Transverse colon (tissue), 4 donors: ENCODE results near the gene FZD4.

ENCODE experiments used
- EP300 ChIP-seq: sonication (generic); formaldehyde crosslinking; IDR thresholded peaks from one replicate; pipeline ENCODE4 v1.6.1; 2017; ENCODE audit warnings: antibody characterized with exemption, low read depth
- POLR2A ChIP-seq: fragments of 450-650 bp; IDR thresholded peaks from one replicate; pipeline ENCODE4 v1.6.1; 2016; ENCODE audit warnings: antibody characterized with exemption, mild to moderate bottlenecking, moderate library complexity
- POLR2AphosphoS5 ChIP-seq, 3 donors: sonication (generic); formaldehyde crosslinking; IDR thresholded peaks; one replicate each; pipeline ENCODE4 v1.6.1; 2016; ENCODE audit warnings: antibody characterized with exemption in 3 of 3
- TF ChIP-seq, protein P1 (sequence below), 5 experiments: fragments of 200-600 bp in 3 of 5; fragments of 450-650 bp in 2 of 5; sonication (generic) in 3 of 5; IDR thresholded peaks; 1 replicate in 2 of 5; 2 replicates in 3 of 5; pipeline ENCODE4 v1.5.1; 2016 to 2017; ENCODE audit warnings: antibody characterized with exemption in 5 of 5, inconsistent platforms in 3 of 5, mild to moderate bottlenecking in 2 of 5, moderate library complexity in 1 of 5

DNA sequence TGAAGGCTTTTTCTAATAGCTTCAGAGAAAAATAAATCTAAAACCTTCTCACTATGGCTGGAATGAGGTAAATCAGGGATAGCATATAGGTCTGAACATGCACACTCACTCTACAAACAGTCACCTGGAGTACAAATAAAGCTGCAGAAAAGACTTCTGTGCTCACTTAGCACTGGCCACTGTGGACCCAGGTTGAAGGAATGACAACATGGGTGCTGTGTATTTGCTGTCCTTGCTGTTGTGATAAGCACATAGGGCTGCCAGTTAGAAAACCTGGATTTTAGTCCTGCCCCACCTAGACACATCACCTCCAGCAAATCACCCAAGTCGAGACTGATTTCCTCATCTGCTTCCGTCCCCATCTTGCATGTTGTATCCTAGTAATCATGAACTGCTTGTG, 51.2 kb downstream of the FZD4 start:
- no peak for TF ChIP-seq POLR2A
- TF ChIP-seq, protein P1, sequence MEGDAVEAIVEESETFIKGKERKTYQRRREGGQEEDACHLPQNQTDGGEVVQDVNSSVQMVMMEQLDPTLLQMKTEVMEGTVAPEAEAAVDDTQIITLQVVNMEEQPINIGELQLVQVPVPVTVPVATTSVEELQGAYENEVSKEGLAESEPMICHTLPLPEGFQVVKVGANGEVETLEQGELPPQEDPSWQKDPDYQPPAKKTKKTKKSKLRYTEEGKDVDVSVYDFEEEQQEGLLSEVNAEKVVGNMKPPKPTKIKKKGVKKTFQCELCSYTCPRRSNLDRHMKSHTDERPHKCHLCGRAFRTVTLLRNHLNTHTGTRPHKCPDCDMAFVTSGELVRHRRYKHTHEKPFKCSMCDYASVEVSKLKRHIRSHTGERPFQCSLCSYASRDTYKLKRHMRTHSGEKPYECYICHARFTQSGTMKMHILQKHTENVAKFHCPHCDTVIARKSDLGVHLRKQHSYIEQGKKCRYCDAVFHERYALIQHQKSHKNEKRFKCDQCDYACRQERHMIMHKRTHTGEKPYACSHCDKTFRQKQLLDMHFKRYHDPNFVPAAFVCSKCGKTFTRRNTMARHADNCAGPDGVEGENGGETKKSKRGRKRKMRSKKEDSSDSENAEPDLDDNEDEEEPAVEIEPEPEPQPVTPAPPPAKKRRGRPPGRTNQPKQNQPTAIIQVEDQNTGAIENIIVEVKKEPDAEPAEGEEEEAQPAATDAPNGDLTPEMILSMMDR (IDR thresholded peaks at IDR 0.05), result no peak
- no peak for TF ChIP-seq POLR2AphosphoS5 (IDR thresholded peaks at IDR 0.05)
- no peak for TF ChIP-seq EP300
